Skin epidermis (tissue), 12 donors: ENCODE data around the gene FARS2.

Source experiments
- H3K27ac ChIP-seq, 21 experiments: fragments of 200-600 bp; sonication (generic) in 11 of 21; one replicate each; pipeline ENCODE4 v1.5.0; 2020; ENCODE audit warnings: mild to moderate bottlenecking in 3 of 21, inconsistent platforms in 2 of 21, moderate library complexity in 2 of 21
- H3K4me3 ChIP-seq, 7 experiments: fragments of 200-600 bp; sonication (generic) in 2 of 7; one replicate each; pipeline ENCODE4 v1.5.0; 2020; ENCODE audit warnings: inconsistent platforms in 2 of 7, mild to moderate bottlenecking in 2 of 7, moderate library complexity in 1 of 7

The FARS2 gene

DNA sequence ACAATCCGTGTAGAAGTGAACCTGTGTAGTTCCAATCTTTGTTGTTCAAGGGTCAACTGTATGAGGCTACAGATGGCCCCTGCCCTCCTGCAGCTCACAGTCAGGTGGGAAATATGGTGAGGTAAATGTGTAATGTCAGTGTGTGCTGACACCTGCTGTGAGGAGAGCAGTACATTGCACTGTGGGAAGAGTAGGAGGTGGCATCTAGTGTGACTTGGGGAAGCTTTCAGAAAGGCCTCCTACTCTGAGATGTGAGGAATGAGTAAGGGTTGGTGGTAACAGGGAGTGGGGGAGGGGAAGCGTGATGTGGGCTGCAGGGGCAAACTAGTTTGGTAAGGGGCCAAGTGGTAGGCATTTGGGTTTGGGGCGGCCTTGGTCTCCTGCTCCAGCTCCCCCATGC lies 188.8 kb downstream of the FARS2 start:
- Histone ChIP-seq H3K4me3 (no peak overlapping the region), H3K27ac (no peak overlapping the region)

GRCh38 chr6:5453546-5453945 lies 192.2 kb downstream of the FARS2 start:
- no peak overlapping the region for H3K4me3 ChIP-seq

DNA sequence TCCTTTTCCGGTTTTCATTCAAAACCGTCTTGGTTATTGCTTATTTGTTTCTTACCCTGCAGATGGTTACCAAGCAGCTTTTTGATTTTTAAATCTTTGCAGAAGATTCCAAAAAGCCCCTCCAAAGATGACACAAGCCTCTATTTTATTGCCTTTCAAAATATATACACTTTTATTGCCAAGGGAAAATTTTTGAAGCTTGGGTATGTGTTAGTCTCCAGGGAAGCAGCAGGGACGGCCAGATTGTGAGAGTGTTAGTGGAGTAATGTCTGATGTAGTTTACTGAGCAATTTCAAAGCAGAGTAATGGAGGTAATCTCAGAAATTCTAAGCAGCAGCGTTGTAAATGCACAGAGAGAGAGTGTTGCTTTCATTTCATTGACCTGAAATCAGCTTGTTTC lies 193.8 kb downstream of the FARS2 start:
- Histone ChIP-seq H3K4me3 (no peak overlapping the region), H3K27ac (no peak overlapping the region)

More at GRCh38 chr6:5453546-5453945, 192.2 kb downstream of the FARS2 start:
- H3K27ac ChIP-seq = no peak overlapping the region

DNA sequence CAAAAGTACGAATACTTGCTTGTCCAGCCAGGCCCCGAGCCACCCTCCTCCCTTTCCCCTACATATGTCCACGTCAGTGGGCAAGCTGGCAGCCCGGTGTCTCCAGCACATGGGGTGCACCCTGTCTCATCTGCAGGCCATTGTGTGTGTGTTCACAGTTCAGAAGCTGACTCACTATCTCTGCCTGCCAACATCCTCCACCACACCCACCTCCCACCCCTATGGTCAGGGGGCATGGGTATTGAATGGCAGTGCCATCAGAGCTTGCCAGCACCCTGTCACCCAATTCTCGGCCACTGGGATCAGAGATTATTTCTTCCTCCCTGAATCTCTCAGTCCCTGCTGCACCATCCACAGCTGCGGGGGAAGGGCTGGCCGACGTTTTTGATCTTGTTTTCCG lies 195.7 kb downstream of the FARS2 start:
- Histone ChIP-seq H3K4me3 (peak overlapping the region in 2 of 7 experiments; percentile 6 to 18), H3K27ac (peak overlapping the region in 15 of 21 experiments; percentile 4 to 85 (median 62))

DNA sequence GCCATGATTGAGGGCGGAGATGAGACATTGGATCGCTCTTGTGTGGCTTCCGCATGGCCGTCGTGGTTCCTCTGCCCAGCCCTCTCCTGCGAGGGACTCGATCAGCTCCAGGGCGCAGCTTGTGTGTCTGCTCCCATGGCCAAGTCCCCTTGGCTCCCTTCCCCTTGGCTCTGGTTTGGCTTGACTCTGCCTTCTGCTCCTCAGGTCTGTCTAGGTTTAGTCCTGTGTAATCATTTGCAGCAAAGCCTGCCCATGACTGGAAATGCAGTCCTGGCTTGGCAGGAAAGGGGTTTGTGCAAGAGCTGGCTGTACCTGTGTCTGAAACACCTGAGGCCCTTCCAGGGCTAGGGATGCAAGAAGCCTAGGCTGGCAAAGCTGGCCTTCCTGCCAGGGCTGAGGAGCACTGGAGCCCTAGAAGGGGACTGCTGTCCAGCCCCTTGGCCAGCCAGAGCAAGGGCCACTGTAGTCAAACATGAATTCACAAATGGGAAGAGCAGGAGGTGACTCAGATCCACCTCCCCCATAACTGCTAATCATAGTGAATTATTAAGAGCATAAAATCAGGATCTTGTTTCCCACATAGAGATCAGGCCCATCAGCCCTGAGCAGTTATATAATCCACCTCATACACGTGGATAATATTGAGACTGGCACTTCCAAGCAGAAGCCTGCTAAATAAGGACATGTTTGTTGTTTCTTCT lies 196.8 kb downstream of the FARS2 start:
- H3K4me3 ChIP-seq = peak overlapping the region in 2 of 7 experiments; percentile 11 to 18
- H3K27ac ChIP-seq = peak overlapping the region in 20 of 21 experiments; percentile 28 to 85 (median 59)

DNA sequence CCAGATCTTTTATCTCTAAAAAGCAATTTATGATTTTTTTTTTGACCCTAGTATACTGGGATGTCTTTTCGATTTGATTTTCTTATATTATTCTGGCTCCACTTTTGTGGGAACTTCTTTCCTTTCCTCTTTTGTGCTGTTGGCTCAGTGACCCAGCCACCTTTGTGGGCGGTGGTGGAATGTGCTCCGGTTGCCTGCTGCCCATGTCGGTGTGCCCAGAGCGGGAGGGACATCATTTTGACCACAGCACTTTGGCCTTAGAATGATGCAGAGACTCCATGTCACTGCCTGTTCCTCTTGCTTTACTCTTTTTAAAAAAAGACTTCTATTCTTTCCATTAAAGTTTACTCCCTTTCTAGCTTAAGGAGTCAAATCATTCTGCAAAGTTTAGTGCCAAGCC lies 198.0 kb downstream of the FARS2 start:
- Histone ChIP-seq H3K27ac (peak overlapping the region in 6 of 21 experiments; percentile 37 to 85 (median 66)), H3K4me3 (no peak overlapping the region)

DNA sequence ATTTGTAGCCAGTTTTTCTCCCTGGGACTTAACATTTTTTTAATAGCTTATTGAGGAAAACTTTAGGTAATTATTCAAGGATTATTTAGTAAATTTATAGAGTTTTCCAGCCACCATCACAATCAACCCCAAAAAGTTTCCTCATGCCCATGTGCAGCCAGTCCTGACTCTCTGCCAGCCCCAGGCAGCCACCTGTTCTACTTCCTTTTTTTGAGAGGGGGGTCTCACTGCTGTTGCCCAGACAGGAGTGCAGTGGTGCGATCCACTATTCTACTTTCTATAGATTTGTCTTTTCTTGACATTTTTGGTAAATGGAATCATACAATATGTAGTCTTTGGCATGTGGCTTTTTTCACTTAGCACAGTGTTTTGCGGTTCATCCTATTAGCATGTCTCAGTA lies 200.1 kb downstream of the FARS2 start:
- Histone ChIP-seq H3K4me3 (no peak overlapping the region), H3K27ac (no peak overlapping the region)

DNA sequence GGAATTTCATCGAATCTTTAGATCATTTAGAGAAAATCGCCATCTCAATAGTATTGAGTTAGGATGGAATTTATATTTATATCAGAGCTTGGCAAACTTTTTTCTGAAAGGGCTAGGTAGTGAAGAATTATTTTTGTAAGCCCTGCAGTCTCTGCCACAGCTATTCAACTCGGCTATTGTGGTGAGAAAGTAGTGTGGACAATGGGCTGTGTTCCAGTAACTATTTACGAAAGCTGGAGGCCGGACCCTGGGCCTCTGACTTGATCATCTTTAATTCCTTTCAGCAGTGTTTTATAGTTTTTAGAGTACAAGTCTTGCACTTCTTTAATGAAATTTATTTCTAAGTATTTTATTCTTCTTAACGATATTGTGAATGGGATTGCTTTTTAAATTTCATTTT lies 201.5 kb downstream of the FARS2 start:
- H3K4me3 ChIP-seq = no peak overlapping the region
- no peak overlapping the region for H3K27ac ChIP-seq

- H3K4me3 ChIP-seq = no peak overlapping the region
- no peak overlapping the region for H3K27ac ChIP-seq
Observed at GRCh38 chr6:5463690-5464089, 202.4 kb downstream of the FARS2 start.

DNA sequence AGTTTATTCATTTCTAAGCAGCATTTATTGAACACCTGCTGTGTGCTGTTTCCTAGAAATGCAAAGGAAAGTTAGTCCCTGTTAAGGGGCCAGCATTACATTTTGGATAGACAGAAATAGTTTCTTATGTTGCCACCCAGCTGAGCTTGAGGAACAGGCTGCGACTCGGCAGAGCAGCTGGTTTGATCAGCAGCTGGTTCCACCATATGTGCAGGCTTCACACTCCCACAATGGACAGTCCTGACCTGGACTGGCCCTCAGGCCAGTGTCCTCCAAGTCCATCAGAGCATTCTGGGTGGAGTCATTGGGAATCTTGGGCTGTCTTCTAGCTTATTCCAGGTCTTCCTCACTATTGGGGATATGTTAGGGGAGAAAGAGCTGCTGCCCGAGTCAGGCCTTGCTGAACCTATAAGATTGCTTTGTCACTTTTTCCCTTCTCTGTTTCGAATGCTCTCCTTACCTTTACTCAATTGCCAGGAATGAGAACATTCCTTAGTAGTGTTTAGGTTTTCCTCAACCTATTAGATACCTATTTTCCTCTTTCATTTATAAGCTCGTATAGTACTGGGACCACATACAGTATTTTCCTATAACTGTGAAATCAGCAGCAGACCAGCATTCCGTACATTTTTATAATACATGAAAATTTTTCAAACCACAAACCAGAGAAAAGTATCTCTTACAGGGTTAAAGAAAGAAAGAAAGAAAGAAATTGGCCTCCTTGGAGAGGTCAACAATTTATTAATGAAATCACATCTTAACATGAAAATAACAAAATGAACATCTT lies 203.0 kb downstream of the FARS2 start:
- H3K27ac ChIP-seq = no peak overlapping the region
- H3K4me3 ChIP-seq = no peak overlapping the region

DNA sequence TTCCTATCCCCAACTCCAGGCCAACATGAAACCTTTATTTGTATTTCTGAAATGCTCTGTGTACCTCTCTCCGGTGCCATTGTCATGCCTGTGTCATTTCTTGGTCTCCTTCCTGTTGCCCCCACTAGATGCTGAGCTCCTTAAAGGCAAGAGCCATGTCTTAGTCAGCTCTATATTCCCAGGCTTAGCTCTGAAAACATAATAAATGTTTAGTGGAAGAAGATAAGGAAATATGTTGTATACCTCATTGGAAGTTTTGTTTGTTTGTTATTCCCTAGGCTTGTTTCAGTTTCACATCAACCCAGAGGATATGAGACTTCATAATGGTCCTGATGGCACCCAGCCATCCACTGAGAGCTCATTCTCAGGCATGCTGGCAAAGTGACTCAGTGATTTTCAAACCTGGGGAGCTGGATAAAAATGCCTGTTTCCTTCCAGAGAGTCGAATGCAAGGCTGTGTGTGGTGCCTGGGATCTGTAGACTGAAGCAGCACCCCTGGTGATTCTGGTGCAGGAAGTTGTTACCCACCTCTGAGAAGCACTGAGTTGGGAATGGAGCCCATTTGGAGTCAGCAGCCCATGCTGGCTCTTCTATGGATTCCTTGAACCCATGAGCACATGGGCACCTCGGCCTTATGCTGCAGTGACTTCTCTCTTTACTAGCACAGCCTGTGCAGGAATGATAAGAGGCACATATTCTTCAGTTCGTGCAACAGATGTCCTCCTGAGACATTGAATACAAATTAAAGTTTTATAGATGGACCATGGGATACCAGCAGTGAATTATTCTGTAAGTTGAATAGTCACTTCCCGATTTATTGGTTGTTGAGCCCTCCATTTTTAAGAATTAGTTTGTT lies 205.2 kb downstream of the FARS2 start:
- Histone ChIP-seq H3K4me3 (no peak overlapping the region), H3K27ac (no peak overlapping the region)

DNA sequence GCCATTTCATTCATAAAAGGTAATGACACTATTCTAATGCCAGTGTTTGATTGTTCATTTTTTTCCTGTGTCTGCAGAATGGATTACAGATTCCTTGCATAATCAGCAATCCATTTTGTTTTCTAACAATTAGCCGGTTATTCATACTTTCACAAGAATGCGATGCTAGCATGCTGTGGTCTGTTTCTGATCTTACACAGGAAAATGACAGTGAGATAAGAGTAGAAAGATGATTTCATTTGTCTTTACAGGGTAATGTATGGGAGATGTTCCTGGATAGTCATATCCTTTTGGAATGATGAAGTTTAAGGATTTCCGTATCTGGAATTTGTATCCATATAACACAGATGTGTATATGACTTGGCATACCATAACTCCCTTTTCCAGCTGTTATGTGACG lies 207.3 kb downstream of the FARS2 start:
- Histone ChIP-seq H3K4me3 (no peak overlapping the region), H3K27ac (no peak overlapping the region)

- Histone ChIP-seq H3K4me3 (no peak overlapping the region), H3K27ac (no peak overlapping the region)
Observed at GRCh38 chr6:5469101-5469846, 208.0 kb downstream of the FARS2 start.

DNA sequence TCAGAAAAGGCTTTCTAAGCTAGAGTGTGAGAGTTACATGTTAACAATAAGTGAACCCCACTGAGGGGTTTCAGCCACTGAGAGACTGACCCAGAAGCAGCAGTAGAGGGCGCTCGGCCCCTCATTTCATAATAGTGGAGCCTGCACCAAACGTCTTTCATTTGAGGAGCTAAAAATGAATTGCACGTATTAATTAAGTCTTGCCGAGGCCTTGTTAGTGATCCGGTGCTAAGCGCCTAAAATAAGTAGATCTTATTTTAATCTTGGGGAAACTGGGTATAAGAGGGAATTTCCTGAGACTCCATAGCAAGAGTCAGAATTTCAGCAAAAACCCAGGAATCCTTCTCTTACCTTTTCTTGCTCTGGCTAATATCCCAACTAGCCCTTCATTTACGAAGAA lies 209.7 kb downstream of the FARS2 start:
- H3K27ac ChIP-seq = no peak overlapping the region
- no peak overlapping the region for H3K4me3 ChIP-seq

DNA sequence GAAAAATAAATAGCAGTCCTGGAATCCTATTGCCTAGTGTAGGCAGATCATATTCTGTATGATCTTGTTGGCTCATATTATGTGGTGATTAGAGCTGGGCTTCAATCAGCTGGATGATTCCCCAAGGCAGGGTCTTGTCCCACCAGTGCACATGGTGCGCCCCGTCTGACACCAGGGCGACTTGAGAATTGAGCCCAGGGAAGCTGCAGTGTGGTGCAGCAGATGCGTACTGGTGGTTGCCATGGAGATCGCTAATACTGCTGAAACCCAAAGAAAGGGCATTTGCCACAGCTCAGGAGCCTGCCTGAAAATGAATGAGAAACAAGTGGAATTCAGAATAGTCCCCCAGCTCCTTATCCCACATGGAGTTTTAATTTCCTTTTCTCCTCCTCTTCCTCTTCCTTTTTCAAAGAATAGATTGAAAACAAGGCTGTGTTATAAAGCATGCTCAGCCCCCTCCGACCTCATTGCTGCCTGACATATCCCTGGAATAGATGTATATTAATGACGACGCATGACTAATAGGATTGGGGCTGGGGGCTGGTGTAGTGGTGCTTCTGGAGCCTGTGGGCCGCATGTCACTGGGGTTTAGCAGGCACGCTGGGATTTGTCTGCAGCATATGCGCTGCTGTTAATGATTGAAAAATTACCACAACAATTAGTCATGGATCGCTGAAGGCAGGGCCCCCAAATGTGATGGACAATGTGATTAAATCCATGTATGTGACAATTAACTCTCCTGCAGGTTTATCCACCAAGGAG lies 210.5 kb downstream of the FARS2 start:
- Histone ChIP-seq H3K27ac (no peak overlapping the region), H3K4me3 (no peak overlapping the region)

- no peak overlapping the region for H3K4me3 ChIP-seq
- H3K27ac ChIP-seq = no peak overlapping the region
Observed at GRCh38 chr6:5472571-5472970, 211.3 kb downstream of the FARS2 start.

DNA sequence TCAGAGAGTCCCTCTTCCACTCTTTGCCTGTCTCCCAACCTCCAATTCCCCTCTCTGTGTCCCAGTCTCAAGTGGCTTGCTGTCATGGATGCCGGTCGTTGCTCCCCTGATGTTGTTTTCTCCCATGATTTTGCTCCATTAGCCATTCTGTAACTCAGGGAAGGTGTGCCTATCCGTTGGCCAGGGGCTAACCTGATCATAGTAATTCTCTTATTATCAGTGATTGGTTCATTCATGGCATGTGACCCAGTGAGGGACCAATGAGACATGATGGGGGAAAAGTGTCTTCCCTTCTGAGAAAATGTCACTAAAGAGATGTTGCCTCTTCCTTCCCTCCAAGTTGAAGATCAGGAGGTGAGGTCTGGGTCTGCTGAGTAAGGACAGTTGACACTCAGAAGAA lies 214.5 kb downstream of the FARS2 start:
- Histone ChIP-seq H3K27ac (no peak overlapping the region), H3K4me3 (no peak overlapping the region)

DNA sequence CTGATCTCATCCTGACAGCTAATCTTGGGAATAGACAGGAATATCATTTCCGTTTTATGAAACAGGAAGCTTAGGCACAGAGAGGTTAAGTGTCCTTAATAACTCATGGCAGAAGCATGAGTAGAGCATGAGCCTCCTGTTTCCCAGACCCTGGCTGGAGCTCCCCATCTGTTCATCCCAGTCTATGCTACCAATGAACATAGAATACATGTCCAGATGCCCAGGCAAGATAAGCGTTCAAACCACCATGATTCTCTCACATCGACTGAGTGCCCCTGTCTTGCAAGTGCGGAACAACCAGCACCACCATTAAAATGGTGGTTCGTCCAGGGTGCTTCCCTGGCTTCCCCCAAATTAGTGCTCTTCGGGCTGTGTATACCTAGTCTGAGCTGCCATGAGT lies 217.1 kb downstream of the FARS2 start:
- H3K4me3 ChIP-seq = no peak overlapping the region
- H3K27ac ChIP-seq = no peak overlapping the region

- no peak overlapping the region for H3K27ac ChIP-seq
- H3K4me3 ChIP-seq = peak overlapping the region in 1 of 7 experiments; percentile 1
Observed at GRCh38 chr6:5481033-5481432, 219.7 kb downstream of the FARS2 start.
